Caco-2 (cell line): Measurements from ENCODE around the gene SPECC1. TPM values are rescaled to one million over a fixed set of nuclear protein-coding genes. Genes with fewer than 3 reads are reported as not detected.
A peak's percentile ranks its signal among the peaks of the same experiment; 100 is the strongest.

Source experiments
- BruUV-seq: library from RNA; stranded (reverse); fragments of 400-500 nt; replicated peaks from 2 replicates; lab custom pipeline; 2021; lab: Mats Ljungman, UMichigan
- CTCF ChIA-PET: fragments of 300-600 bp; sonication (Branson Sonifier 250); formaldehyde crosslinking; loops from one replicate; lab custom pipeline; 2022; ENCODE audit warnings: antibody characterized with exemption; lab: Charles Lee
- POLR2A ChIA-PET: fragments of 300-600 bp; sonication (Branson Sonifier 250); formaldehyde crosslinking; loops from one replicate; lab custom pipeline; 2022; ENCODE audit warnings: antibody characterized with exemption; lab: Charles Lee
- DNase-seq, 2 experiments: peaks; one replicate each; pipeline versions ENCODE4 v3.0.0 to v3.0.0-alpha.2; 2020 to 2022
- H3K27me3 ChIP-seq: replicated peaks from 2 replicates; pipeline ENCODE4 v1.6.0; 2011; ENCODE audit warnings: low read length; ENCODE audit not compliant: control insufficient read depth, insufficient read depth
- H3K36me3 ChIP-seq: 2 replicates; pipeline ENCODE4 v1.5.1; 2011; ENCODE audit warnings: low read length; ENCODE audit not compliant: control insufficient read depth, insufficient read depth
- H3K4me1 ChIP-seq: fragments of 250-450 bp; sonication (Bioruptor Pico); 2 replicates; pipeline ENCODE4 v1.5.1; 2020; ENCODE audit warnings: mild to moderate bottlenecking
- H3K4me3 ChIP-seq: 2 replicates; pipeline ENCODE4 v1.5.1; 2011; ENCODE audit warnings: low read depth, mild to moderate bottlenecking, control low read depth, low read length
- H3K9me3 ChIP-seq: fragments of 250-450 bp; sonication (Bioruptor Pico); 2 replicates; pipeline ENCODE4 v1.5.1; 2020; ENCODE audit warnings: mild to moderate bottlenecking, moderate library complexity
- H3K27ac Mint-ChIP-seq: one replicate; pipeline ENCODE4 v1.8.0; 2022; ENCODE audit warnings: mixed read lengths; ENCODE audit not compliant: unreplicated experiment
- H3K27me3 Mint-ChIP-seq: one replicate; pipeline ENCODE4 v1.8.0; 2022; ENCODE audit warnings: mixed read lengths; ENCODE audit not compliant: insufficient read depth, unreplicated experiment
- H3K36me3 Mint-ChIP-seq: one replicate; pipeline ENCODE4 v1.8.0; 2022; ENCODE audit warnings: mild to moderate bottlenecking, mixed read lengths; ENCODE audit not compliant: insufficient read depth, unreplicated experiment
- H3K4me1 Mint-ChIP-seq: one replicate; pipeline ENCODE4 v1.8.0; 2022; ENCODE audit warnings: low read depth, mixed read lengths; ENCODE audit not compliant: unreplicated experiment
- H3K4me3 Mint-ChIP-seq: one replicate; pipeline ENCODE4 v1.8.0; 2022; ENCODE audit warnings: mild to moderate bottlenecking, moderate library complexity, mixed read lengths; ENCODE audit not compliant: unreplicated experiment
- H3K9me3 Mint-ChIP-seq: one replicate; pipeline ENCODE4 v1.8.0; 2022; ENCODE audit warnings: mixed read lengths; ENCODE audit not compliant: unreplicated experiment
- intact Hi-C: fragments of 100-400 bp; cut with micrococcal nuclease; formaldehyde crosslinking; loops from one replicate; pipeline ENCODE4 v1.10.0; 2022; ENCODE audit not compliant: unreplicated experiment
- total RNA-seq: library from RNA; stranded (reverse); gene quantifications from 2 replicates; pipeline ENCODE4 v1.2.3, GENCODE V29; 2022
- TF ChIP-seq, protein P1 (sequence below), 2 experiments: fragments of 200-600 bp in 1 of 2; IDR thresholded peaks; 1 replicate in 1 of 2; 2 replicates in 1 of 2; pipeline versions ENCODE4 v1.5.1 to v1.8.0; 2011 to 2022; ENCODE audit warnings: antibody characterized with exemption in 1 of 2, control low read depth in 1 of 2, inconsistent platforms in 1 of 2, low read depth in 1 of 2, low read length in 1 of 2, mild to moderate bottlenecking in 1 of 2, moderate library complexity in 1 of 2; ENCODE audit not compliant: insufficient read depth in 1 of 2, severe bottlenecking in 1 of 2, unreplicated experiment in 1 of 2

Gene SPECC1
- total RNA-seq, 1 experiment from 2014 or later: 123 TPM

- Mint-ChIP-seq H3K36me3 (peaks cover 32% of the 10 kb centered on the region), H3K27me3 (no peaks in the 10 kb centered on the region), H3K9me3 (no peaks in the 10 kb centered on the region), H3K4me1 (peaks cover 25% of the 10 kb centered on the region), H3K27ac (no peak overlapping the region), H3K4me3 (no peak overlapping the region)
- H3K36me3 ChIP-seq: no peaks in the 10 kb centered on the region
- TF ChIP-seq, protein P1, sequence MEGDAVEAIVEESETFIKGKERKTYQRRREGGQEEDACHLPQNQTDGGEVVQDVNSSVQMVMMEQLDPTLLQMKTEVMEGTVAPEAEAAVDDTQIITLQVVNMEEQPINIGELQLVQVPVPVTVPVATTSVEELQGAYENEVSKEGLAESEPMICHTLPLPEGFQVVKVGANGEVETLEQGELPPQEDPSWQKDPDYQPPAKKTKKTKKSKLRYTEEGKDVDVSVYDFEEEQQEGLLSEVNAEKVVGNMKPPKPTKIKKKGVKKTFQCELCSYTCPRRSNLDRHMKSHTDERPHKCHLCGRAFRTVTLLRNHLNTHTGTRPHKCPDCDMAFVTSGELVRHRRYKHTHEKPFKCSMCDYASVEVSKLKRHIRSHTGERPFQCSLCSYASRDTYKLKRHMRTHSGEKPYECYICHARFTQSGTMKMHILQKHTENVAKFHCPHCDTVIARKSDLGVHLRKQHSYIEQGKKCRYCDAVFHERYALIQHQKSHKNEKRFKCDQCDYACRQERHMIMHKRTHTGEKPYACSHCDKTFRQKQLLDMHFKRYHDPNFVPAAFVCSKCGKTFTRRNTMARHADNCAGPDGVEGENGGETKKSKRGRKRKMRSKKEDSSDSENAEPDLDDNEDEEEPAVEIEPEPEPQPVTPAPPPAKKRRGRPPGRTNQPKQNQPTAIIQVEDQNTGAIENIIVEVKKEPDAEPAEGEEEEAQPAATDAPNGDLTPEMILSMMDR (IDR thresholded peaks at IDR 0.05; ENCODE audit: insufficient read depth in 1 of 2, low read depth in 1 of 2, low read length in 1 of 2, severe bottlenecking in 1 of 2, unreplicated experiment in 1 of 2): no peak
- no TSS peak for BruUV-seq
- CTCF ChIA-PET: no interaction called here
- H3K9me3 ChIP-seq: no peaks in the 10 kb centered on the region; the same call in 1 of the 2 replicates
- DNase-seq: no peak
- intact Hi-C loops: no loop called here
- peaks cover 15% of the 10 kb centered on the region; the same call in 1 of the 2 replicates for H3K4me1 ChIP-seq
- H3K4me3 ChIP-seq: no peak overlapping the region
- no peaks in the 10 kb centered on the region for H3K27me3 ChIP-seq
- POLR2A ChIA-PET: no interaction called here
Observed at GRCh38 chr17:20217677-20218076, 208.5 kb downstream of the SPECC1 start.

- ChIA-PET CTCF (no interaction called here), POLR2A (no interaction called here)
- no peak overlapping the region for H3K4me3 Mint-ChIP-seq
- H3K9me3 Mint-ChIP-seq: no peaks in the 10 kb centered on the region
- DNase-seq: no peak
- H3K27me3 Mint-ChIP-seq: no peaks in the 10 kb centered on the region
- H3K4me1 Mint-ChIP-seq: peaks cover 31% of the 10 kb centered on the region
- H3K27me3 ChIP-seq: no peaks in the 10 kb centered on the region
- peaks cover 15% of the 10 kb centered on the region; the same call in 1 of the 2 replicates for H3K4me1 ChIP-seq
- H3K4me3 ChIP-seq: no peak overlapping the region
- TF ChIP-seq, protein P1 (IDR thresholded peaks at IDR 0.05; ENCODE audit: insufficient read depth in 1 of 2, low read depth in 1 of 2, low read length in 1 of 2, severe bottlenecking in 1 of 2, unreplicated experiment in 1 of 2): no peak
- H3K36me3 ChIP-seq: no peaks in the 10 kb centered on the region
- intact Hi-C loops: no loop called here
- BruUV-seq: no TSS peak
- H3K36me3 Mint-ChIP-seq: peaks cover 29% of the 10 kb centered on the region
- no peaks in the 10 kb centered on the region; the same call in 1 of the 2 replicates for H3K9me3 ChIP-seq
- no peak overlapping the region for H3K27ac Mint-ChIP-seq
Observed at GRCh38 chr17:20218272-20218671, 209.1 kb downstream of the SPECC1 start.

DNA sequence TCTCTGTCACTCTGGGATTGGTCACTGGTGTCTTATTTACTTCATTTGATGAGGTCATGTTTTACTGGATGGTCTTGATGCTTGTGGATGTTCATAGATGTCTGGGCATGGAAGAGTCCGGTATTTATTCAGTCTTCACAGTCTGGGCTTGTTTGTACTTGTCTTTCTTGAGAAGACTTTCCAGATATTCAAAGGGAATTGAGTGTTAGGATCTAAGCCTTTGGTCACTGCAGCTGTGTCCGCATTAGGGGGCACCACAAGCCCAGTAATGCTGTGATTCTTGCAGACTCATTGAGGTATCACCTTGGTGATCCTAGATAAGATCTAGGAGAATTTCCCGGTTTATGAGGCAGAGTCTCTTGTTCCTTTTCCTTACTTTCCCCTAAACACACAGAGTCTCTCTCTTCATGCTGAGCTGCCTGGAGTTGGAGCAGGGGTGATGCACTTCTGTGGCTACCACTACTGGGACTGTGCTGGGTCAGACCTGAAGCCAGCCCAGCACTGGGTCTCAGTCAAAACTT lies 214.7 kb downstream of the SPECC1 start:
- Mint-ChIP-seq H3K27ac (peak overlapping the region; percentile 5), H3K4me1 (peaks cover 36% of the 10 kb centered on the region), H3K36me3 (peaks cover 42% of the 10 kb centered on the region), H3K27me3 (no peaks in the 10 kb centered on the region), H3K9me3 (no peaks in the 10 kb centered on the region), H3K4me3 (no peak overlapping the region)
- intact Hi-C loops: loop anchor here (2.0 to 10.0 kb wide), 2 partner anchors 51 to 621 kb away; no protein-coding TSS in a partner anchor
- no peak overlapping the region for H3K4me3 ChIP-seq
- BruUV-seq: no TSS peak
- peak in 1 of 2 experiments; percentile 14 for DNase-seq
- TF ChIP-seq, protein P1 (IDR thresholded peaks at IDR 0.05; ENCODE audit: insufficient read depth in 1 of 2, low read depth in 1 of 2, low read length in 1 of 2, severe bottlenecking in 1 of 2, unreplicated experiment in 1 of 2): no peak
- CTCF ChIA-PET: interaction anchor here (0.6 kb wide), 1 partner anchor 55 kb away, joined by 4 read pairs; no protein-coding TSS in a partner anchor
- POLR2A ChIA-PET: no interaction called here
- H3K36me3 ChIP-seq: no peaks in the 10 kb centered on the region
- H3K4me1 ChIP-seq: peaks cover 25% of the 10 kb centered on the region
- H3K9me3 ChIP-seq: no peaks in the 10 kb centered on the region; the same call in 1 of the 2 replicates
- no peaks in the 10 kb centered on the region for H3K27me3 ChIP-seq
